NCI-H187 treated with DMSO at 0.1 percent for 48 hours (cell line): ENCODE data around the gene POMGNT1.

Experiments
- DNase-seq: peaks from one replicate; lab custom pipeline; 2025; lab: John Stamatoyannopoulos, UW

POMGNT1 gene

GRCh38 chr1:46183079-46183847 is 15.0 kb downstream of the POMGNT1 start:
- no peak for DNase-seq

GRCh38 chr1:46181343-46182260 is 16.6 kb downstream of the POMGNT1 start:
- DNase-seq = no peak

- DNase-seq = no peak
Observed at GRCh38 chr1:46180082-46180616, 18.1 kb downstream of the POMGNT1 start.

GRCh38 chr1:46179138-46180081 is 18.8 kb downstream of the POMGNT1 start:
- peak; percentile 60 for DNase-seq

GRCh38 chr1:46176211-46176865 is 21.9 kb downstream of the POMGNT1 start, which contains the start of gene P3R3URF:
Gene P3R3URF, minus strand, starts transcription at chr1:46176488. Its CDS starts 17 bp downstream, at chr1:46176471.
- no peak for DNase-seq

GRCh38 chr1:46175243-46175642 is 23.0 kb downstream of the POMGNT1 start:
- no peak for DNase-seq

GRCh38 chr1:46174448-46175231 is 23.6 kb downstream of the POMGNT1 start, which contains the start of gene TSPAN1:
Gene TSPAN1, plus strand, starts transcription at chr1:46175087. Its CDS starts 6,021 bp downstream, at chr1:46181108.
- no peak for DNase-seq

GRCh38 chr1:46173361-46173856 is 24.8 kb downstream of the POMGNT1 start:
- no peak for DNase-seq

- no peak for DNase-seq
Observed at GRCh38 chr1:46172321-46172720, 25.9 kb downstream of the POMGNT1 start.

- no peak for DNase-seq
Observed at GRCh38 chr1:46171871-46172270, 26.4 kb downstream of the POMGNT1 start.

GRCh38 chr1:46171351-46171750 is 26.9 kb downstream of the POMGNT1 start:
- no peak for DNase-seq

- no peak for DNase-seq
Observed at GRCh38 chr1:46169811-46170454, 28.3 kb downstream of the POMGNT1 start.

GRCh38 chr1:46168477-46168876 is 29.8 kb downstream of the POMGNT1 start:
- DNase-seq = no peak

GRCh38 chr1:46166521-46167462 is 31.4 kb downstream of the POMGNT1 start:
- DNase-seq = no peak

- DNase-seq = no peak
Observed at GRCh38 chr1:46160212-46160611, 38.0 kb downstream of the POMGNT1 start.

- DNase-seq = no peak
Observed at GRCh38 chr1:46159516-46159915, 38.7 kb downstream of the POMGNT1 start.

GRCh38 chr1:46158312-46159281 is 39.6 kb downstream of the POMGNT1 start:
- DNase-seq = no peak
